ENCODE measurements around the gene TGFBR2. TPM values are rescaled to one million over a fixed set of nuclear protein-coding genes. Genes with fewer than 3 reads are reported as not detected.

TGFBR2 gene
- total RNA-seq, 1 donor from 2014 or later: 329 TPM

- no peak overlapping the region for H3K27ac ChIP-seq
- DNase-seq (no peak), ATAC-seq (no peak)
- no peaks in the 10 kb centered on the region for H3K36me3 ChIP-seq
- no peaks in the 10 kb centered on the region for H3K4me1 ChIP-seq
- intact Hi-C loops (cut with DNase I): no loop called here
- H3K27me3 ChIP-seq: no peaks in the 10 kb centered on the region
- TF ChIP-seq CTCF (IDR thresholded peaks at IDR 0.05): no peak
- no peaks in the 10 kb centered on the region for H3K9me3 ChIP-seq
- no peak overlapping the region for H3K4me3 ChIP-seq
Observed at GRCh38 chr3:30710017-30710416, 103.6 kb downstream of the TGFBR2 start.

- Histone ChIP-seq H3K9me3 (no peaks in the 10 kb centered on the region), H3K4me1 (no peaks in the 10 kb centered on the region), H3K36me3 (no peaks in the 10 kb centered on the region), H3K27ac (no peak overlapping the region), H3K4me3 (no peak overlapping the region), H3K27me3 (no peaks in the 10 kb centered on the region)
- intact Hi-C loops (cut with DNase I): no loop called here
- TF ChIP-seq CTCF (IDR thresholded peaks at IDR 0.05): no peak
- no peak for ATAC-seq
- DNase-seq: no peak
Observed at GRCh38 chr3:30711151-30711550, 104.8 kb downstream of the TGFBR2 start.

- no peaks in the 10 kb centered on the region for H3K9me3 ChIP-seq
- ATAC-seq: no peak
Observed at GRCh38 chr3:30711867-30712266, 105.5 kb downstream of the TGFBR2 start.

GRCh38 chr3:30712991-30713390, 106.6 kb downstream of the TGFBR2 start:
- ATAC-seq (no peak), DNase-seq (no peak)
- intact Hi-C loops (cut with DNase I): no loop called here
- Histone ChIP-seq H3K9me3 (no peaks in the 10 kb centered on the region), H3K4me3 (no peak overlapping the region), H3K4me1 (no peaks in the 10 kb centered on the region), H3K36me3 (no peaks in the 10 kb centered on the region), H3K27me3 (no peaks in the 10 kb centered on the region), H3K27ac (no peak overlapping the region)
- no peak for TF ChIP-seq CTCF (IDR thresholded peaks at IDR 0.05)

More at GRCh38 chr3:30711867-30712266, 105.5 kb downstream of the TGFBR2 start:
- no peak for TF ChIP-seq CTCF (IDR thresholded peaks at IDR 0.05)
- no peak for DNase-seq
- no peak overlapping the region for H3K4me3 ChIP-seq
- H3K36me3 ChIP-seq: no peaks in the 10 kb centered on the region
- no peaks in the 10 kb centered on the region for H3K4me1 ChIP-seq
- no peak overlapping the region for H3K27ac ChIP-seq
- H3K27me3 ChIP-seq: no peaks in the 10 kb centered on the region
- intact Hi-C loops (cut with DNase I): no loop called here

GRCh38 chr3:30713885-30714503, 107.6 kb downstream of the TGFBR2 start:
- Histone ChIP-seq H3K4me3 (no peak overlapping the region), H3K27ac (no peak overlapping the region), H3K9me3 (no peaks in the 10 kb centered on the region), H3K4me1 (no peaks in the 10 kb centered on the region), H3K27me3 (no peaks in the 10 kb centered on the region), H3K36me3 (no peaks in the 10 kb centered on the region)
- intact Hi-C loops (cut with DNase I): no loop called here
- no peak for ATAC-seq
- TF ChIP-seq CTCF (IDR thresholded peaks at IDR 0.05): no peak
- no peak for DNase-seq

- DNase-seq: no peak
- H3K27ac ChIP-seq: no peak overlapping the region
- H3K9me3 ChIP-seq: no peaks in the 10 kb centered on the region
- no peaks in the 10 kb centered on the region for H3K27me3 ChIP-seq
- no peak for TF ChIP-seq CTCF (IDR thresholded peaks at IDR 0.05)
- H3K4me1 ChIP-seq: no peaks in the 10 kb centered on the region
- intact Hi-C loops (cut with DNase I): no loop called here
- no peaks in the 10 kb centered on the region for H3K36me3 ChIP-seq
- H3K4me3 ChIP-seq: no peak overlapping the region
- no peak for ATAC-seq
Observed at GRCh38 chr3:30719536-30719935, 113.1 kb downstream of the TGFBR2 start.

Measured in upper lobe of right lung (tissue), 1 donor.